Mononuclear cell (primary cell): ENCODE measurements around the gene SIGLEC7. TPM values are rescaled to one million over a fixed set of nuclear protein-coding genes. Genes with fewer than 3 reads are reported as not detected.
A peak's percentile ranks its signal among the peaks of the same experiment; 100 is the strongest.

Experiments used
- H3K27me3 ChIP-seq: 2 replicates; pipeline ENCODE4 v1.6.0; 2011; ENCODE audit warnings: low read length, control low read depth; ENCODE audit not compliant: insufficient read depth
- H3K4me1 ChIP-seq: 2 replicates; pipeline ENCODE4 v1.5.1; 2011; ENCODE audit warnings: mild to moderate bottlenecking, low read length, control low read depth; ENCODE audit not compliant: insufficient read depth
- H3K4me3 ChIP-seq: 2 replicates; pipeline ENCODE4 v1.5.1; 2011; ENCODE audit warnings: mild to moderate bottlenecking, low read length, moderate library complexity
- H3K9me3 ChIP-seq: 2 replicates; pipeline ENCODE4 v1.5.1; 2011; ENCODE audit warnings: low read depth, mild to moderate bottlenecking, control low read depth, low read length
- total RNA-seq: library from RNA; depleted of rRNA; stranded (reverse); fragments of >200 nt; gene quantifications from one replicate; pipeline ENCODE4 v1.2.3, GENCODE V29; 2012

The SIGLEC7 gene
- total RNA-seq = 6.0 TPM

DNA sequence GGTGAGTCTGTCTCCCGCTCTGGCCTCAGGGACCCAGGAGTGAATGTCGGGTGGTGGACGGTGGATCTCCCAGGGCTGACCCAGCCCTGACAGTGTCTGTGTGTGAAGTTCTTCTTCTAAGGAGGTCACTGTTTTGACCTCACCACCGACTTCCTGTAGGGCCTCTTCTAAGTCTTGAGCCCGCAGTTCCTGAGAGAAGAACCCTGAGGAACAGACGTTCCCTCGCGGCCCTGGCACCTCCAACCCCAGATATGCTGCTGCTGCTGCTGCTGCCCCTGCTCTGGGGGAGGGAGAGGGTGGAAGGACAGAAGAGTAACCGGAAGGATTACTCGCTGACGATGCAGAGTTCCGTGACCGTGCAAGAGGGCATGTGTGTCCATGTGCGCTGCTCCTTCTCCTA, at the start of gene SIGLEC7:
Gene SIGLEC7 (plus strand): TSS at position 183 of the 400 bp plus-strand sequence. CDS start 69 bp downstream, at position 252.
- Histone ChIP-seq H3K4me3 (peak within 1 kb of the TSS; percentile 23), H3K27me3 (no peaks in the 10 kb centered on the region), H3K4me1 (peaks cover 96% of the 10 kb centered on the region), H3K9me3 (no peaks in the 10 kb centered on the region)

DNA sequence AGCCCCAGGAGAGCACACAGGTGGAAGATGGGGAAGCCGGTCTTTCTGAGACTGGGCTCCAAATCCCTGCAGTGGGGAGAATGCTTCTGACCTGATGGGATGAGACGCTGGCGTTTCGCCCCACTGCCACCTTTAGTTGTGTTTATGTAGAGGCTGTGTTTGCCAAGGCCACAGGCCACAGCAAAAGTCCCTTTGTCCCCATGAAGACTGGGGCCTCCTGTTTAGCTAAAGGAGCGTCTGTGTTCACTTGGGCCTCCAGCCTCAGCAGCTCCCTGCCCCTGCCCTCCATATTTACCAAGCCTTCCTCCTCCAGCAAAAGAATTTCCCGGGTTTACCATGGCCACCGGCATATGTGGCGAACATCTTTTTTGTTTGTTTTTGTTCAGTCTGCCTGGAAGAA, 49.0 kb upstream of the SIGLEC7 start:
- no peaks in the 10 kb centered on the region for H3K9me3 ChIP-seq
- no peaks in the 10 kb centered on the region for H3K27me3 ChIP-seq
- no peak overlapping the region for H3K4me3 ChIP-seq
- peaks cover 9% of the 10 kb centered on the region for H3K4me1 ChIP-seq

DNA sequence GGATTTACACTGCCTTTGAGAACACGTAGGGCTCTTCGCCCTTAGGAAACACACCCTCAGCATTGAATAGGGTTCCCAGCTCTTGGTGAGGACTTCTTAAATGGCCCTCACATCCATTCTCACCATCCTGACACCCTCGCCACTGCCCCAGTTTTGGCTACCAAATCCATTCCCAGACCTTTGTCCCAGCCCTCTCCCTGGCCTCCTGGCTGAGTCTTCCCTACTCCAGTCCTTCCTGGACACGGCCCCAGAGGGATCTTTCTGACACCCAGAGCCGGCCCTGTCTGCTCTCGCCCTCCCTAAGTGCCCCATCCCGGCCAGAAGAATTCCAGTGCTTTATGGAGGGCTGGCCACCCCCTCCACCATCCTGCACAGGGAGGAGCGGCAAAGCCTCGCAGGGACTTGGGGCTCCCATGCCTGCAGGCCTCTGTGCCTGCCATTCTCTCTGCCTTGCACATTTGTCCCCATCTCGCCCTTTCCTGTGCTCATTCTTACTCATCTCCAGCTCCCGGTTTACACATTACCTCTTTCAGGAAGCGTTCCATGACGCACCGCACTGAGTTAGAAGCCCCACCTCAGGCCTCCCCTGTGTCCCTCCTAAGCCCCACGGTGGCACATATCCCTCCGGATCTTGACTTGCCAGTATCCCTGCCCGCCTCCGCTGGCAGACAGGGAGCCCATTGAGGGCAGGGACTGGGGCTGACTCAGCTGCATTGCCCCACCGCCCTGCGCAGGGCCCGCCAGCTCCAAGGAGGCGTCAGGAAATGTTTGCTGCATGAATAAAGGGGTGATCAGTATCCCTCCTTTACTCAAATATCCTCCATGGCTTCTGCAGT, 48.4 kb upstream of the SIGLEC7 start:
- H3K4me3 ChIP-seq = no peak overlapping the region
- H3K9me3 ChIP-seq = no peaks in the 10 kb centered on the region
- no peaks in the 10 kb centered on the region for H3K27me3 ChIP-seq
- peaks cover 9% of the 10 kb centered on the region for H3K4me1 ChIP-seq

DNA sequence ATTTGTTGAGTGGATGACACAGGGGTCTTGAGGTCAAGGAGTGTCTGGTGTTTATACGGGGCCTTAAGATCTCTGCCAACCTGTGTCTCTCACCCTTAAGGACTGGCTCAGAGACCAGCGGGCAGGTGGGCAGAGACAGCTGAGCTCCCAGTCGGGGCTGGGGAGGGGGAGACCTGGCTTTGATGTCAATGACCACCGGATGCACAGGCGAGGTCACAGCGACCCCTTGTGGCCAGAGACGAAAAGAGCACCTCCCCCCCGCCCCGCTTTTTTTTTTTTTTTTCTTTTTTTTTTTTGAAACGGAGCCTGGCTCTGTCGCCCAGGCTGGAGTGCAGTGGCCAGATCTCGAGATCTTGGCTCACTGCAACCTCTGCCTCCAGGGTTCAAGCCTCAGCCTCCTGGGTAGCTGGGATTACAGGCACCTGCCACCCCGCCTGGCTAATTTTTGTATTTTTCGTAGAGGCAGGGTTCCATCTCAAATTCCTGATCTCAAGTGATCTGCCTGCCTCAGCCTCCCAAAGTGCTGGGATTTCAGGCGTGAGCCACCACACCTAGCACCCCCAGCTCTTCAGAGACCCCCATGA, 47.3 kb upstream of the SIGLEC7 start:
- Histone ChIP-seq H3K27me3 (no peaks in the 10 kb centered on the region), H3K4me3 (no peak overlapping the region), H3K4me1 (peaks cover 9% of the 10 kb centered on the region), H3K9me3 (no peaks in the 10 kb centered on the region)

DNA sequence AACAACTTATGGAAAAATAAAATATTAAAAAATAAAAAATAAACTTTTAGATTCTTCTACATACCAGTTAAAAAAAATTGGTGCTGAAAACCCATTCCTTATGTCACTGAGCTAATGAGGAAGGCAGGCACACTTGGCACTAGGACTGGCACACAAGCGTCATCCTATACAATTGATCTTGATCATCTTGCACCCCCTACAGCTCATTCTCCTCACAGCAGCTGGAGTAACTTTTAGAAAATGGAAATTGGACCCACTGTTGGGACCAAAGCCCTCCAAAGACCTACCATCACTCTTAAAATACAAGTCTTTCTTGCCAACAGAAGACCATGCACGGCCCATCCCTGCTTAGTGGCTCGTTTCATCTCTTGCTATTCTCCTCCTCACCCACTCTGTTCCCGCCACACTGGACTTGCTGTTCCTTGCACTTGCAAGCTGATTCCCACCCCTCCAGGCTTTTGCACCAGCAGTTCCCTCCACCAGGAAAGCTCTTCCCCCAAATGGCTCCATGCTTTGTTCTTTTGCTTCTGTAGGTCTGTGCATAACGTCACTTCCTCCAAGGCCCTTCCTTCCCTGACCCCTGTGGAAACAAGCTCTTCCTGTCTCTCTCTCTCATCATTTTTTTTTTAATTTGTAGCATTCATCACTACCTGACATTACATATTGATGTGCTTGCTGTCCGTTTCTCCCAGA, 45.5 kb upstream of the SIGLEC7 start:
- no peak overlapping the region for H3K4me3 ChIP-seq
- H3K9me3 ChIP-seq = no peaks in the 10 kb centered on the region
- H3K27me3 ChIP-seq = no peaks in the 10 kb centered on the region
- peaks cover 9% of the 10 kb centered on the region for H3K4me1 ChIP-seq

DNA sequence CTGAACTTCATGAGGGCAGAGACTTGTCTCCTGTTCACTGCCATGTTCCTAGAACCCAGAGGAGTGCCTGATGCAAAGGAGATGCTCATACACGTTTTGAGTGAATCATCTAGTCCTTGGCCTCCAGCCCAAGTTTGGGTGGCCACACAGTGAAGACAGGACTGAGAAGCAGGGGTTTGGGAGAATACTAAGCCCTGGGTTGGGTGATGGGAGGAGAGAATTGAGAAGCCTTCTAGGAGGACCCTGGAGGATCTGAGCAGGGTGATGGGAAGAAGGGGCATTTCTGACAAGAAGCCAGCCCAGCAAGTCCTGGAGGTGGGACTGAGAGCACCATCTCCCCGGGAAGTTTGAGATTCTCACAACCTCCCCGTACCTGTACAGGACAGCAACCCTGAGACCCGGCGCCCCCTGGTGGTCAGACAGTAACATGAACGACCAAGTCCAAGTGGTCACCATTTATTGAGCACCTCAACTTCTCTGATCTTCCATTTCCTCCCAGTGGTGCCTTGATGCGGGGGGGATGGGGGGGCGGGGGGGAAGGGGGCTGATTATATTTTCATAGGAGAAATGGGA, 44.8 kb upstream of the SIGLEC7 start:
- no peaks in the 10 kb centered on the region for H3K27me3 ChIP-seq
- H3K4me1 ChIP-seq = peaks cover 9% of the 10 kb centered on the region
- H3K4me3 ChIP-seq = no peak overlapping the region

DNA sequence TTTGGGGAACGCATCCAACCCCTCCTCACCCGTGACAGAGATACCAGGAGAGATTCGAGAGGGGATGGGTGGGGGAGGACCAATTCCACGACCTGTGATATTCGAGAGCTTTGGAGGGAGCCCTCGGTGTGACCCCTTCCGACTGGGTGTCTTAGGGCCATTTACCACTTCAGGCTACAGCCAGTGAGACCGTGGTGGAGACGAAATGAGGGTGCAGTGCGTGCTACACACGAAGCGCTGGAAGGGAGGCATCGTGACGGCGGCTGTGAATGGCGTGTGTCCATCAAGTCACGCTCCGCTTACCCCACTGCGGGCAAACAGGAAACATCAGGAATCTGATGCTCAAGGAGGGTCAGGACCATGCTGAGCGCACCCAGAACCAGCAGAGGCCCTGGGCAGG, 44.3 kb upstream of the SIGLEC7 start:
- peaks cover 9% of the 10 kb centered on the region for H3K4me1 ChIP-seq
- no peaks in the 10 kb centered on the region for H3K9me3 ChIP-seq
- no peaks in the 10 kb centered on the region for H3K27me3 ChIP-seq
- no peak overlapping the region for H3K4me3 ChIP-seq

More for the DNA sequence above, 44.8 kb upstream of the SIGLEC7 start:
- no peaks in the 10 kb centered on the region for H3K9me3 ChIP-seq

DNA sequence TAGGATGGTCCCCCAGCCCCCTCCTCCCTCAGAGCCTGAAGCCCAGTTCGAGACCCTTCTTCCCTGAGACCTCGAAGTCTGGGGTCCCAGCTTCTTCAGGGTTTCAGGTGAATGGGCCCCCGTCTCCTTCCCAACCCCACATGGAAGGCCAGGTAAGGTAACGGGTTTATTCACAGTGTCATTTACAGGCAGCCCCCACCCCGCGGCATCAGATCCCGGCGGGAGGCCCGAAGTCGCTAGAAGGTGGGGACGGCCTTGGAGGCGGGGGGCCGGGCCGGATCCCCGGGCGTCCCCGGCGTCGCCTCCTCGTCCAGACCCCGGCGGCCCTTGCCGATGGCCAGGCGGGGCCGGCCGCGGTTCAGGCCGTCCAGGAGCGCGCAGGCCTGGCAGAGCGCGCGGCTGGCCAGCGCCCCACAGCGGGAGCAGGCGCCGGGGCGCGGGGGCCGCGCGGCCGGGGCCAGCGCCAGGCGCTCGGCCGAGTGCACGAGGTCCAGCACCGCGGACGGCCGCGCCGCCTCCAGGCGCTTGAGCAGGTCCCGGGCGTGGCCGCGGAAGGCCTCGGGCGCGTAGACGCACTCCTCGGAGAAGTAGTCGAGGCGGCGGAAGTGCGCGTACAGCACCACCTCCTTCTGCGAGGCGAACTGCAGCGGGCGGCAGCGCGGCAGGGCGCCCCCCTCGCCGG, 43.6 kb upstream of the SIGLEC7 start:
- H3K27me3 ChIP-seq = no peaks in the 10 kb centered on the region
- H3K4me1 ChIP-seq = peaks cover 9% of the 10 kb centered on the region
- H3K9me3 ChIP-seq = no peaks in the 10 kb centered on the region
- H3K4me3 ChIP-seq = no peak overlapping the region

DNA sequence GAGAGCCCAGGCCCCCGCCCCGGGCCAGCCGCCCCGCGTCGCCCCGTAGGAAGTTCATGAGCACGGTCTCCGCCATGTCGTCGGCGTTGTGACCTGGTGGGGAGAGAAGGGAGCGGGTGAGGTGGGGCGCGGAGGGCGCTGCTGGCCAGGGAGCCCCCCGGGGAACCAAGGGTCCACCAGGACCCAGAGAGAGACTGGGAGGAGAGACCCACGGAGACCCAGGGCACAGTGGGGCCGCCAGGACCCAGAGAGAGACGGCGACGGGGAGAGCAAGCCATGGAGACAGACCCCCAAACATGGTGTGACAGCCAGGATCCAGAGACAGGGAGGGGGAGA, 43.1 kb upstream of the SIGLEC7 start:
- Histone ChIP-seq H3K27me3 (no peaks in the 10 kb centered on the region), H3K4me1 (peaks cover 9% of the 10 kb centered on the region), H3K9me3 (no peaks in the 10 kb centered on the region), H3K4me3 (no peak overlapping the region)

DNA sequence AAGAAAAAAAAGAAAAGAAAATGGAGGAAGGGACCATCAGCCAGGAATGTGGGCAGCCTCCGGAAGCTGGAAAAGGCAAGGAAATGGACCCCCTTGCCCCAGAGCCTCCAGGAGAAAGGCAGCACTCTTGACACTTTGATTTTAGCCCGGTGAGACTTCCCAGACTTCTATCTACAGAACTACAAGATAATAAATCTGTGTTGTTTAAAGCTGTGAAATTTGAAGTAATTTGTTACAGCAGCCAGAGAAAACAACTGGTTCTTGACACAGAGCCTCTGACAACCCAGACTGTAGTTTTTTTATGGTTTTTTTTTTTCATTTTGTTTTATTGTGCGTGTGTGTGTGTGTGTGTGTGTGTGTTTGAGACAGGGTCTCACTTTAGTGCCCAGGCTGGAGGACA, 41.5 kb upstream of the SIGLEC7 start:
- Histone ChIP-seq H3K4me3 (no peak overlapping the region), H3K27me3 (no peaks in the 10 kb centered on the region), H3K4me1 (peaks cover 9% of the 10 kb centered on the region), H3K9me3 (no peaks in the 10 kb centered on the region)

DNA sequence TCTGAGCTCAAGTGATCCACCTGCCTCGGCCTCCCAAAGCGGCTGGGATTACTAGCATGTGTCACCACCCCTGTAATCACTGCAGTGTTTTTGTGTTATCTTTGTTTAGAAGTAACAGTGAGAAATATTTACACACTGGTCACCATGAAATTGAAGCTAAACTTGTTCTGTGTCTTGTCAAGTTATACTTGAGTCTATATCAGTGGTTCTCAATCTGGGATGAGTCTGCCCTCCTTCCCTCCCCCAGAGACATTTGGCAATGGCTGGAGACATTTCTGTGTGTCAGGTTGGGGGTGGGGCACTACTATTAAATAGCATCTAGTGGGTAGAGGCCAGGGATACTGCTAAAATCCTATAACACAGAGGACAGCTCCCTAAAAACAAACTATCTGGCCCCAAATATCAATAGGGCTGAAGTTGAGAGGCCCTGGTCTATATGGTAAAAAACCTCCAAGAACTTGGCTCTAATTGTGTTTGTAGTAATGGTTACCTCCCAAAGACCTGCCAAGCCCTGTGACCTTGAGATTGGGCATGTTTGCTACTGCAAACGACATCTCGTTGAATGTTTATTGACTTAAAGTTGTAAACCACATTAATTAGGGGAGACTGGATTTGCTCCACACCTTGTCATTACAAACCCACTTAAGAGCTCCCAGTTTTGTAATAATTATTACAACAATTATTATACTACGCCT, 40.8 kb upstream of the SIGLEC7 start:
- no peaks in the 10 kb centered on the region for H3K9me3 ChIP-seq
- H3K27me3 ChIP-seq = no peaks in the 10 kb centered on the region
- no peak overlapping the region for H3K4me3 ChIP-seq
- peaks cover 9% of the 10 kb centered on the region for H3K4me1 ChIP-seq

DNA sequence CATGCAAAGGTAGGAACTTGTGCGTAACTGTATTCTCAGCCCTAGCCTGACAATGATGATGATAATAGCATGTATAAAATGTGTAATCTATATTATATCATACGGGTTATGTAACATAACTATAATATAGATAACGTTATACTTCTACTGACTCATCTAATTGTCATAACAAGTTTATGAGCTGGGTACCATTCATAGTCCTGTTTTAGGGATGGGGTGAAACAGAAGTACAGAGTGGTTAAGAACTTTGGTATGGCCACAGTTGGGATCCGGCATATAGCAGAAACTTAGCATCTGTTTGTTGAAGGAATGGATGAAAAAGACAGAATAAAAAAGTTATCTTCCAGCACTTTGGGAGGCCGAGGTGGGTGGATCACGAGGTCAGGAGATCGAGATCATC, 39.1 kb upstream of the SIGLEC7 start:
- peaks cover 15% of the 10 kb centered on the region for H3K4me1 ChIP-seq
- no peaks in the 10 kb centered on the region for H3K27me3 ChIP-seq
- no peak overlapping the region for H3K4me3 ChIP-seq
- no peaks in the 10 kb centered on the region for H3K9me3 ChIP-seq

DNA sequence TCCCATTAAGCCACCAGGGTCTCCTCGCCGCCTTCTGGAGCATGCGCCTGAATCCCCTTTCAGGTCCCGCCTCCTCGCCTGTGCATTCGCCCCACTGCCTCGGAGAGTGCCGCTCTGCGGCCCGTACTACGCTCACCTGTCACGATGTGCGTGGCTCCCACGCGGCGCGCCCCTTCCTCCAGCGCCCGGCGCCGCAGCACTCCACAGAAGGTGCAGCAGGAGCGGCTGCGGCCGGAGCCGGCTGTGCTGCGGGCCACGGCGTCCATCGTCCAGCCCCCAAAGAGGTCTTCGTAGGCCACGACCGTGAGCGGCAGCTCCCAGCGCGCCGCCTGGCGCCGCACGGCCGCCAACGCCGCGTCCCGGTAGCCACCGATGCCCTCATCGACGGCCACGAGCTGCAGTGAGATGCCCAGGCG, 38.2 kb upstream of the SIGLEC7 start:
- Histone ChIP-seq H3K4me1 (peaks cover 19% of the 10 kb centered on the region), H3K9me3 (no peaks in the 10 kb centered on the region), H3K27me3 (no peaks in the 10 kb centered on the region), H3K4me3 (no peak overlapping the region)

DNA sequence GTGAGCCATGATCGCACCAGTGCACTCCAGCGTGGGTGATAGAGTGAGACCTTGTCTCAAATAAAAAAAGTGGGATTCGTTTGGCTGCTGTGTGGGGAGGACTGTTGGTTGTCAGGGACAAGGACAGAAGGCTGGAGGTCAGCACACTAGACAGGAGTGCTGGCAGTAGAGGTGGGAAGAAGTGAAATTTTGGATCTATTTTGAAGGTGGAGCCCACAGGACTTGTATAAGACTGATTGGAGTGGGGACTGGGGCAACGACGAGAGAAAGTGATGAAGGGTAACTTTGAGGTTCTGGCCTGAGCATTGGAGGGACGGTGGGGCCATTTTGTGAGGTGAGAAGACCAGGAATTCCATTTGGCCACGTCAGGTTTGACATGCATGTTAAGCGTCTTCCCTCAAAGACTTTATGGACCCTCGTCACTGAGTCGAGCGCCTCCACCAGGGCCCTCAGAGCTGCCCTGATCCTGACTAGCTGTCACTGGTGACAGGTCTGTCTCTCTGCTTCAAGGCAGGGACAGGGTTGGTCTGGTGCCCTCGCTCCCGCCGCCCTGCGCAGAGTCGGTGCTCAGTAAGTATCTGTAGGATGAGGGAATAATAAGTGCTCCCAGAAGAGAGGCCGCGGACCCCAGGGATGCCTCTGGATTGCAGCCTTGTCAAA, 34.6 kb upstream of the SIGLEC7 start:
- no peaks in the 10 kb centered on the region for H3K27me3 ChIP-seq

More for the DNA sequence above, 34.6 kb upstream of the SIGLEC7 start:
- H3K9me3 ChIP-seq = no peaks in the 10 kb centered on the region
- peaks cover 25% of the 10 kb centered on the region for H3K4me1 ChIP-seq
- H3K4me3 ChIP-seq = peak overlapping the region; percentile 61
